Stimulated activated CD4-positive, alpha-beta T cell treated with anti-CD3 and anti-CD28 coated beads, TNF-alpha, amount 100 ng/mL, for 1 hour (primary cell): ENCODE results near the gene SMIM33.
"Not testable (repeated sequence)": the region's sequence is repeated elsewhere in the genome, so short reads cannot be mapped to it uniquely, and the experiment has no call there.

Source experiments
- DNase-seq, 3 donors: peaks; one replicate each; pipeline ENCODE4 v3.0.0-alpha.2; 2020; ENCODE audit warnings: low read depth in 3 of 3, low spot score in 1 of 3

The SMIM33 gene

DNA sequence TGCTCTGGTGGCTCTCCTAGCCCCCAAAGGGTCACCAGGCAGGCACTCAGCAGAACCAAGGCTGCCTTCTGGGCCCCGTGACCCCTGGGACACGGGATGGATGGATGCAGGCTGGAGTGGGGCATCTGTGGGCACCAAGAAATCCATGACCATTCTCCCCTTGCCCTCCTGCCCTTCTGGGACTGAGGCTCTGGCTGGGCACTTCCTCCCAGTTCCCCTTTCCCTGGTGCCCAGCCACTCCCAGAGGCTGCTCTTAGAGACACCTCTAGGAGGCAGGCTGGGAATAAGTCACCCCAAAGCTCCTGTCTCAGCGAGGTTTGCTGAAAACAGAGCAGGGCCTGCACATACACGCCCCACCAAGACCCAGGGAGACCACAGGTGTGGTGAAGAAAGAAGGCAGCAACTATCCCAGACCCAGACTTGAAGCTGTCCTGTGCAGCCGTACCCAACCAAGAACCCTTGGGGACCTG is 10.8 kb downstream of the SMIM33 start:
- DNase-seq = no peak

DNA sequence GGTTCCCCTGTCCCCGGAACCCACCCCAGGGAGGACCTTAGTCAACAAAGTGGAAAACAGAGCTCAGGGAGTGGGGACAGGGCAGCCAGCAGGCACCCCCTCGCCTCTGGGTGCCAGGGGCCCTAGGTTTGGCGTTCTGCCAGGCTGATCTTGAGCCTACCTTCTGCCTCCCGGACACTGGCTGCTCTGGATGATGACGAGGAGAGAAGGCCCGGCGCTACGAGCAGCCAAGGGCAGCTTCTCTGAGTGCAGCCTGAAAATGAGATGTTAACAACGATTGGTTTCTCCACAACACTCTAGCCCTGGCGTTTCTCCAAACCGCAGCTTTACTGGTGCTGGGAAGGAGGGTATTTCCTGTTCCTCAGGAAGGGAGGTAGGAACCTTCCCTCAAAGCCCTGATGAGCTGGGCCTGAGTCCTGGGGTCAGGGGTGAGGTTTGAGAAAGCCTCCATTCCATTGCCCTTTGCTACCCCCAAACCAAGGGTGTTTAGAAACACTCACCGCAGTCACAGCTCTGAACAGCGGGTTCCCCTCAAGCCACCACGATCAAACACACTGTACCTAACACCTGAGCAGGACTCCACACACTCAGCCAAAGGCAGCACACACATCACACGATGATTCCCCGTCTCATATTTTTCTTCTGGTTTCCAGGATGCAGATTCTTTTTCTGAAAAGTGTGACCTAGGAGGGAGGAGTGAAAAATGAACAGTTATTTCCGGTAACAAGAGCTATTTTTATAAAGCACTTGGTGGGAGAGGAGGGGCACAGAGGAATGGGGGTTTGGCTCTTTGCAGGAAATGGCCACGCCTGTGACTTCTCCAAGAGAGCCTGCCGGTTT is 11.5 kb downstream of the SMIM33 start, which contains the start of gene STING1:
TSS of gene STING1 (minus strand) at position 709 of the 840 bp plus-strand sequence. CDS start 1,054 bp downstream, outside the sequence.
- DNase-seq = peak in 1 of 3 donors; percentile 27

DNA sequence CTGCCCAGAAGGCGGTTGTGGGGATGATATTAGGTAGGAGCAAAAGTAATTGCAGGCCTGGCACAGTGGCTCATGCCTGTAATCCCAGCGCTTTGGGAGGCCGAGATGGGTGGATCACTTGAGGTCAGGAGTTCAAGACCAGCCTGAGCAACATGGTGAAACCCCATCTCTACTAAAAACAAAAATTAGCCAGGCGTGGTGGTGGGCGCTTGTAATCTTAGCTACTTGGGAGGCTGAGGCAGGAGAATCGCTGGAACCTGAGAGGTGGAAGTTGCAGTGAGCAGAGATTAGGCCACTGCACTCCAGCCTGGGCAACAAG is 12.0 kb downstream of the SMIM33 start:
- not testable (repeated sequence) for DNase-seq

DNA sequence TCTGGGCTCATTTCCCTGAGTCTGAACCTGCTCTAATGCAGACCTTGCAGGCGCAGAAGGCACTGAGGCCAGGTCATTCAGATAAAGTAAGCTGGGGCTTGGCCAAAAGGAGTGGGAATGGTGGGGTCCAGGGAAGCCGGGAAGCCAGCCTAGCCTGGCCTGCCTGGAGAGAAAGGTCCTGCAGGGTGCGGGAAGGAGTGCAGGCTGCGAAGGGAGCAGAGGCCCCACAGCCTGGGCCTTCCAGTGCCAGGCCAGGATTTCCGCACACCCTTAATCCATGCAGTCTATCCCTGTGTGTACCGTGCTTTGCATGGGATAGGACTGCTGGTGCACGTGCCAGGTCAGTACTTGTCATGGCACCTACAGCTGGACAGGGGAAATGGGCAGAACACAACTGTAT is 15.4 kb downstream of the SMIM33 start:
- DNase-seq = no peak

DNA sequence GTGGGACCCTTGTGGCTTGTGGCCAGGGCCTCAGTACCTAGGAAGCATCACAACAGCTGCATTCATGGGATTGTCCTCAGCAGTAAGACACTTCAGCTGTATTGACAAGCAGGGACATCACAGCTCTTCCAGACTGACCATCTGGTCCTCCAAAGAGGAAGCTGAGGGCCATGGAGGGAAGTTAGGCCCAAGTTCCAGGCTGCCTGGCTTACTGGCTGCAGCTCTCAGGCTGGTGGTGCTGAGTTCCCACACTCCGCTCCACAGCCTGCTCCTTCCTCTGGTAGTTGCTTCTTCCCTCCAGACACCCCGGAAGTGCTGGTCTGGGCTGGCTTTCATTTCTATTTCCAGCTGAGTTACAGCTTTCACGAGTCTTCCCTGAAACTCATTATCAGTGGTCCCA is 17.5 kb downstream of the SMIM33 start:
- no peak for DNase-seq

DNA sequence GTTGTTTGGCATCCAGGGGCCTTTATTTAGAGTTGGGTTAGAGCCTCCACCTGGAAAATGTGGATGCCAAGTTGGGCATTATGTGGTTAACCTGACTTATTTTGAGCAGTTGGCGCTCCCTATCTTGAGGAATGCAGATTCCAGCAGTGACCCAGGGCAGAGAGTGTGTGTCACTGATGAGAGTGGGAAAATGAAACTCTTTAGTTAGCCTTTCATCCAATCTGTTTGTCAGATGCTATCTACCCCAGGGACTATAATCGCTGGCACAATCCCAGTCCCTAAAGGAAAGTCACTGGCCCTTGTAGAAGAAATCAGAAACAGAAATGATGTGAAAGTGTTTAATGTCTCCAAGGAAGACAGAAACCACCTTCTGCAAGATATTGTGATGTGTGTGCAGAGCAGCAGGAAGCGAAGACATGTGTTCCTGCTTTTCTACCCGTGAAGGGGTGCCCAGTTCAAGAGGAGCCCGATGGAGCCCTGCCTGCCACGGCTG is 21.9 kb downstream of the SMIM33 start:
- DNase-seq = no peak

DNA sequence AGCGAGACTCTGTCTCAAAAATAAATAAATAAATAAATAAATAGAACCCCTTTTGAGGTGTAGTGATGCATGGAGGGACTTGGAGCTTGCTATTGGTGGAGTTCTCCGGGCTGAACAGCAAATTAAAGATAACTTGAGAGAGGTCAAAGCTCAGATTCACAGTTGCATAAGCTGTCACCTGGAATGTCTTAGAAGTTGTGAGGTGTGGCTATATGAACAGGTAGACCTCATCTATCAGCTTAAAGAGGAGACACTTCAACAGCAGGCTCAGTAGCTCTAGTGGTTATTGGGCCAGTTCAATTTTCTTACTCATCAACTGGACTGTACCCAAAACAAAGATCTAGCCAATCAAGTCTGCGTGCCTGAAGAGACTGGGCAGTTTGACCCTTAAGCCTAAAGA is 23.5 kb downstream of the SMIM33 start:
- DNase-seq = no peak

DNA sequence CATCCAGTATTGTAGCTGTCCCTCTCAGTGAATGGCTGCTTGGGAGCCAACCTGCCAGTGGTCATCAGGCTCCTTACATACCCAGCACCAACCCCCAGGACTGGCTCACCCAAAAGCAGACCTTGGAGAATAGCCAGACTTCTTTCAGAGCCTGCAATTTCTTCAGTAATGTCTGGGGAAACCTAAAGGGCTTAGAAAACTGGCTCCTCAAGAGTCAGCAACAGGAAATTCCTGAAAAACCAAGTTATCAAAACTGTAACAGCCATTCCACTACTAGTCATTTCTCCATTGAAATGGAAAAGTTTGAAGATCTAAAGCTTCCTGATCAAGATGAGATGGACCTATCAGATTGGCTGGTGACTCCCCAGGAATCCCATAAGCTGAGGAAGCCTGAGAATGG is 24.0 kb downstream of the SMIM33 start:
- DNase-seq = no peak

DNA sequence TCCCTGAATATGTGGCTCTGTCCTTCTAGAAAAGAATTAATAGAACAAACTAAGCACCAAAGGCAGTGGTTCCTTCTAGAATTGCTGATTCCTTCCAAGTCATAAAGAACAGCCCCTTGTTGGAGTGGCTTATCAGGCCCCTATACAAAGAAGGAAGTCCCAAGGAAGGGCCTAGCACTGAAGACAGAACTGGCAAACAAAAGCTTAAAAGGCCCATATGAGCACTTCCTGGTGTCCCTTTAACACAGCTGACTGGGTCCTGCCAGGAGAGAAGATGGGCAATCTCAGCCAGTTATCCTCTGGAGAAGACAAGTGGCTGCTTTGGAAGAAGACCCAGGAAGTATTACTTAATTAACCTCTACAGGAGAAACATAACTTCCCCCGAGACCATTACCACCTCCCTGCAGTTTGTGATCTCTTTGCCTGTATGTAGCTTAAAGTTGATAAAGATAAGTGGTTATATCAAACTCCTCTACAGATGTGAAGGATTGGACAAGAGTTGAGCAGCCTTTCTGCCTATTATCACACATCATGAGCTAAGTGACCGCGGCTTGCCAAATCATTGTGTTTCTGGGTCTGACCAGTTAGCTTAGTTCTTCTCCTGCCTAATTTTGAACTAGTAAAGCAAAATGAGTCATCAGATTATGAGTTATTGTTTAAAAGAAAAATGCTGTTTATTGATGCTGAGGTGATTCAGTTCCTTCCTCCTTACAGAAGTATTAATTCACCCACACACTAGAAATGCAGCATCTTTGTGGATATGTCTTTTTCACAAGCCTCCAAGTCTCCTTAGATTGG is 25.0 kb downstream of the SMIM33 start:
- no peak for DNase-seq

DNA sequence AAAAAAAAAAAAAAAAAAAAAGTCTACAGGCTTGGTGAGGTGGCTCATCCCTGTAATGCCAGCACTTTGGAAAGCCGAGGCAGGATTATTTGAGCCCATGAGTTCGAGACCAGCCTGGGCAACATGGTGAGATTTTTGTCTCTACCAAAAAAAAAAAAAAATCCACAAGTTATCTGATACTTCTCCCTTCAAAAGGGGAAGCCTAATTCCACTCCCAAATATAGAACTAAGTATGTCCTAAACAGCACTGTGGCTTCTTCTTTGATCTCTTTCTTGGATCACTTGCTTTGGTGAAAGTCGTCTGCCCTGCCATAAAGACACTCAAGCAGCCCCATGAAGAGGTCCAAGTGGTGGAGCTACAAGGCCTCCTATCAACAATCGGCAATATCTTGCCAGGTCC is 30.6 kb downstream of the SMIM33 start:
- no peak for DNase-seq

DNA sequence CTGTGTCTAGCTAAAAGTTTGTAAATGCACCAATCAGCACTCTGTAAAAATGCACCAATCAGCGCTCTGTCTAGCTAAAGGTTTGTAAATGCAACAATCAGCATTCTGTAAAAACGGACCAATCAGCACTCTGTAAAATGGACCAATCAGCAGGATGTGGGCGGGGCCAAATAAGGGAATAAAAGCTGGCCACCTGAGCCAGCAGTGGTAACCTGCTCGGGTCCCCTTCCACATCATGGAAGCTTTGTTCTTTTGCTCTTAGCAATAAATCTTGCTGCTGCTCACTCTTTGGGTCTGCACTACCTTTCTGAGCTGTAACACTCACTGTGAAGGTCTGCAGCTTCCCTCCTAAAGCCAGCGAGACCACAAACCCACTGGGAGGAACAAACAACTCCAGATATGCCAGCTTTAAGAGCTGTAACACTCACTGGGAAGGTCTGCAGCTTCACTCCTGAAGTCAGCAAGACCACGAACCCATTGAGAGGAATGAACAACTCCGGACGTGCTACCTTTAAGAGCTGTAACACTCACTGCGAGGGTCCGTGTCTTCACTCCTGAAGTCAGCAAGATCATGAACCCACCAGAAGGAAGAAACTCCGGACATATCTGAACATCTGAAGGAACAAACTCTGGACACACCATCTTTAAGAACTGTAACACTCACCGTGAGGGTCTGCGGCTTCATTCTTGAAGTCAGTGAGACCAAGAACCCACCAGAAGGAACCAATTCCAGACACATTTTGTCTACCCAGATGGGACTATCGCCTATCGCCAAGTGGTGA is 32.4 kb downstream of the SMIM33 start:
- DNase-seq = not testable (repeated sequence)

DNA sequence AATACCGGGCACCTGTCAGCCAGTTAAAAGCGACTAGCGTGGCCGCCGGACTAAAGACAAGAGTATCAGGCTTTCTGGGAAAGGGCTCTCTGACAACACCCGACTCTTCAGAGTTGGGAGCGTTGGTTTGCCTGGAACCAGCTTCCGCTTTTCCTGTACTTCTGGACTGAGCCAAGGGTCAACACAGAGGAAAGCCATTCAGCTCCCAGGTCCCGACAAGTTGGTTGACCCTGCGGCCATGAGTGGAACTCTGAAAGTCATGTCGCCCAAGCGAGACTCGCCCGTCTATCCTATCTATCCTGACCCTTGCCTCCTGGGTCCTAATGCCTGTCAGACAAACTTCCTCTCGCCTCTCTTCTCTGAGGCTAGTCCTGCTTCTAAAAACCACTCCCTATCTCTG is 33.1 kb downstream of the SMIM33 start:
- not testable (repeated sequence) for DNase-seq

DNA sequence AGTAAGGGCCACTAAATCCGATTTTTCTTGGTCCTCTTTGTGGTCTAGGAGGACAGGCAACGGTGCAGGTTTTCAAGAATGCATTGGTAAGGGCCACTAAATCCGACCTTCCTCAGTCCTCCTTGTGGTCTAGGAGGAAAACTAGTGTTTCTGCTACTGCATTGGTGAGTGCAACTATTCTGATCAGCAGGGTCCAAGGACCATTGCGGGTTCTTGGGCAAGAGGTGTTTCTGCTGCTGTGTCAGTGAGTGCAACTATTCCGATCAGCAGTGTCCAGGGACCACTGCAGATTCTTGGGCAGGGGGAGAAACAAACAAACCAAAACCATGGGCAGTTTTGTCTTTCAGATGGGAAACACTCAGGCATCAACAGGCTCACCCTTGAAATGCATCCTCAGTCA is 33.9 kb downstream of the SMIM33 start:
- not testable (repeated sequence) for DNase-seq

DNA sequence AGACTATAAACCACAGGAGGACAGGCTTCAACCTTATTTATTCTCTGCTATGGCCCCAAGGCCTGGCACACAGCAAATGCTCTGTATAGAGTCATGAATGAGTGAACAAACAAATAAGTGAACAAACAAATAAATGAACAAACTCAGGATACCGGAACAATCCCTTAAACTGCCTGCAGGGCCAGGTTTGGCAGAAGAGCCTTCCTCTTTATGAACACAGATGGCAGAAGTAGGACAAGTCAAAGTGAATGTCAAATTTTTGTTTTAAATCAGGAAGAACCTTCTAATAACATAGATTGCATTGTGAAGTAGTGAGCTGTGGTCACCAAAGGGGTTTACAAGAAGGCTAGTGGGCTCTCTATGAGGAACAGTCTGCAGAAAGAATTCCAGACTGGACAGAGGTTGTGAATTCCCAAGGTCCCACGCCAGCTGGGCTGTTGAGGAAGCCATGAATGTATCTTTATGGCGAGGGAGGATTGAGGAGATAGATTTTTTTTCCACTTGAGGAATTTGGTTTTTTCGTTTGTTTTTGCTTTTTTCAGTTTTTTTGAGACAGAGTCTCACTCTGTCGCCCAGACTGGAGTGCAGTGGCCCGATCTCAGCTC is 42.1 kb downstream of the SMIM33 start:
- DNase-seq = no peak

DNA sequence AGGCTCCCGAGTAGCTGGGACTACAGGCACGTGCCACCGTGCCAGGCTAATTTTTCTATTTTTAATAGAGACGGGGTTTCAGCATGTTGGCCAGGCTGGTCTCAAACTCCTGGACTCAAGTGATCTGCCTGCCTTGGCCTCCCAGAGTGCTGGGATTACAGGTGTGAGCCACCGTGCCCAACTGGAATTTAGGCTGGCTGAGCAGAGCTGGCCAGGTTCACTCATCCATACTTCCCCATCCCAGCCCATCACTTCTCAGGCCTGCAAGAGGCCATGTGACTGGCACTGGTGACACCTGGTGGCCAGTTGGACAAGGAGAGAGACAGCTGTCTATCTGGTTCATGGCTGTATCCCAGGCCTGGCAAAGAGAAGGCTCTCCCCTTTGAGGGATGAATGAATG is 42.6 kb downstream of the SMIM33 start:
- DNase-seq = peak; percentile 55 to 63 (median 59)

DNA sequence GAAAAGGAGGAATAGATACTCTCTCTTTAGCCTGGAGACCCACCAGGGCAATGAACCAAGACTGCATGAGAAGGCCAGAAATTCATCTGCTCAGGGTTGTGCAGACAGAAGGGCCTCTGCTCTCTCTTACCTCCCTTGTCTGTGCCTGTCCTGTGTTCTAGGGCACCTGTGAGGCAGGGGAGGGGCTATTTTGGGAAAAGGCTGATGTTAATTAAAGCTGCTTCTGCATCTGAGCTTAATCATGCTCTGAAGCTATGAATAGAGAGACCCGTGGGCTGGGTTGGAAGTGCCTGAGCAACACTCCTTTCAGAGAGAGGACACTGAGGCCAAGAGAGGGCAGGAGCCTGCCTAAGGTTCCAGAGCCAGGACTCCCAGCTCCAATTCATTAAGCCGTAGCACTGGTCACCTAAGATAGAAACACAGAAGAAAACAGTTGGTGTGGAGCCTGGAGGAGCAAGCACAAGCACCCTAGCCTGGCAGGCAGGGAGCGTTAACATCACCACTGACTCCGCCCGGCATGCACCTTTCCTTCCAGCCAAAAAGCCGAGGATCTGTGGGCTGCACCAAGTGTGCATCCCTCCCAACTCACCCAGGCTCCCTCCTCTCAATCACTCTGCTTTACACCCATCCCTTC is 43.2 kb downstream of the SMIM33 start:
- DNase-seq = no peak

DNA sequence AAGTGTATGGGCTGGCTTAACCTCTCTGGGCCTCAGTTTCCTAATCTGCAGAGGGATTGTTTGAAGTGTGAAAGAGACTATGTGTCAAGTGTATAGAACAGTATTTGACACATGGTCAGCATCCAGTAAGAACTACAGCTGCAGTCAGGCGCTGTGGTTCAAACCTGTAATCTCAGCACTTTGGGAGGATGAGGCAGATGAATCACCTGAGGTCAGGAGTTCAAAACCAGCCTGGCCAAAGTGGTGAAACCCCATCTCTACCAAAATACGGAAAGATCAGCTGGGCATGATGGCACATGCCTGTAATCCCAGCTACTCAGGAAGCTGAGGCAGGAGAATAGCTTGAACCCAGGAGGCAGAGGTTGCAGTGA is 43.7 kb downstream of the SMIM33 start:
- DNase-seq = no peak

DNA sequence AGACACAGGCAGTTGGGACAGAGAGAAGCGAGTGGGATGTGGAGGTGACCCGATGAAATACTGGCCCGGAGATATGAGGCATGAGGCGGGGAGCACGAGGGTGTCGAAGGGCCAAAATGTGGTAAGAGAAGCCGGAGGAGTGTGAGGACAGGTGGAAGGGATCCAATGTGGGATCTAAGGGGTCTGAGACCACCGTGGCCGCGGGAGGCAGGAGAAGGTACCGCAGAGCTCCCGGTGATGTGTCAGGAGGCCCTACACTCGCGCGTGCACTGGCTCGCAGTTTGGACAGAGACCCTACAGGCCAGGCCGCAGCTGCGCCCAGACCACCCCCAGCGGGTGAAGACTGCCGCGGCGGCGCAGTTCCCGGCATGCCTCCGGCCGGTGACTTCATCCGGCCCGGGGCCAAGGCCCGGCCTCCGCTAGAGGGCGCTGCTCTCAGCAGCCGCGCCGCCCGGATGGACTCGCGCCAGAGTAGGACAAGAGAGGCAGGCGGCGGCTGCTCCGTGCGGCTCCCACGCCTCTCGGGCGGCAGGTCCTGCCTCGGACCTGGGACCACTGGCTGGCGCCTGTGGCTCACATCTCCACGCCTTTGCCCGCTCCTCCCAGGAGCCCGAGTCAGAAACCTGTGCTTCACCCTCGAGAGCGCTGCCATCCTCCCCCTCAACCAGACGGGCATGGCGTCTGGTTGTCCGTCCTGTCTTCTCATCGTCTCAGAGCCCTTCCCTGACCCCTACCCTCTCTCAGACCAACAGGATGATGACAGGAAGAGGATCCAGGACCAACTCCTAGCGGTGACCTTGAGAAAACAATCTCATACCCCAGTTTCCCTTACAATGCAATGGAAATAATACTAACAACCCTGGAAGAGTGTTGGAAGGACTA is 47.1 kb downstream of the SMIM33 start:
- peak; percentile 71 to 94 (median 82) for DNase-seq
